ENCODE results near the gene IGFLR1. TPM values are rescaled to one million over a fixed set of nuclear protein-coding genes. Genes with fewer than 3 reads are reported as not detected.
"Not testable (repeated sequence)": the region's sequence is repeated elsewhere in the genome, so short reads cannot be mapped to it uniquely, and the experiment has no call there.

Gene IGFLR1
- total and polyA plus RNA-seq, 11 donors, result 0.74 to 25.2 (median 3.6) TPM

DNA sequence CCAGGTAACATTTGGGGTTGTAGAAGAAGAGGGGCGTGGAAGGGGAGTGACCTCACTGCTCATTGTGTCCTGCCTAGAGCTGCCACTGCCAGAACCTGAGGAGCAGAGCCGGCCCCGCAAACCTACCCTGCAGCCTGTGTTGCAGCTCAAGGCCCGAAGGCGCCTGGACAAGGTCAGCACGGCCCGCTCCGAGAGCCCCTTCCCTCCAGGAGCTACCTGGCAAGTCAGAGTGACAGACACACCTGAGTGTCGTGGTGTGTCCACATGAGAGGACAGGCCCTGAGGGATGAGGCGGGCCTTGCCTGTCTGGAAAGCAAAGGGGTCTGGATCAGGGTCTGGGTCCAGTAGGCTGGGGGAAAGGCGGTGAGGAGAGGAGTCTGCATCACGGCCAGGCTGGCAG lies 17.7 kb downstream of the IGFLR1 start:
- peaks cover 0 to 11% (median under 1%) of the 10 kb centered on the region in 12 donors for H3K4me1 ChIP-seq
- no peaks in the 10 kb centered on the region for H3K27me3 ChIP-seq
- intact Hi-C loops (cut with DNase I), result no loop called here
- WGBS, 4 donors, result 96 to 97% (median 96%) methylated on average over 12 of the region's 12 CpGs
- DNase-seq (no peak), ATAC-seq (no peak)
- no peak for TF ChIP-seq POLR2A (IDR thresholded peaks at IDR 0.05)
- TF ChIP-seq, protein P1, sequence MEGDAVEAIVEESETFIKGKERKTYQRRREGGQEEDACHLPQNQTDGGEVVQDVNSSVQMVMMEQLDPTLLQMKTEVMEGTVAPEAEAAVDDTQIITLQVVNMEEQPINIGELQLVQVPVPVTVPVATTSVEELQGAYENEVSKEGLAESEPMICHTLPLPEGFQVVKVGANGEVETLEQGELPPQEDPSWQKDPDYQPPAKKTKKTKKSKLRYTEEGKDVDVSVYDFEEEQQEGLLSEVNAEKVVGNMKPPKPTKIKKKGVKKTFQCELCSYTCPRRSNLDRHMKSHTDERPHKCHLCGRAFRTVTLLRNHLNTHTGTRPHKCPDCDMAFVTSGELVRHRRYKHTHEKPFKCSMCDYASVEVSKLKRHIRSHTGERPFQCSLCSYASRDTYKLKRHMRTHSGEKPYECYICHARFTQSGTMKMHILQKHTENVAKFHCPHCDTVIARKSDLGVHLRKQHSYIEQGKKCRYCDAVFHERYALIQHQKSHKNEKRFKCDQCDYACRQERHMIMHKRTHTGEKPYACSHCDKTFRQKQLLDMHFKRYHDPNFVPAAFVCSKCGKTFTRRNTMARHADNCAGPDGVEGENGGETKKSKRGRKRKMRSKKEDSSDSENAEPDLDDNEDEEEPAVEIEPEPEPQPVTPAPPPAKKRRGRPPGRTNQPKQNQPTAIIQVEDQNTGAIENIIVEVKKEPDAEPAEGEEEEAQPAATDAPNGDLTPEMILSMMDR (IDR thresholded peaks at IDR 0.05), result no peak
- no peaks in the 10 kb centered on the region for H3K9me3 ChIP-seq
- H3K27ac ChIP-seq, result no peak overlapping the region
- no peak overlapping the region for H3K4me3 ChIP-seq
- H3K36me3 ChIP-seq, result peaks cover 13 to 98% (median 89%) of the 10 kb centered on the region in 9 donors

GRCh38 chr19:35724132-35724531 lies 18.1 kb downstream of the IGFLR1 start:
- WGBS, 4 donors, result 95 to 97% (median 96%) methylated on average over 7 of the region's 7 CpGs
- H3K4me3 ChIP-seq; H3K27ac ChIP-seq; H3K9me3 ChIP-seq; intact Hi-C loops (cut with DNase I); DNase-seq; ATAC-seq; H3K27me3 ChIP-seq: not testable (repeated sequence)
- peaks cover 0 to 15% (median 5%) of the 10 kb centered on the region in 12 donors for H3K4me1 ChIP-seq
- peaks cover 13 to 96% (median 84%) of the 10 kb centered on the region in 9 donors for H3K36me3 ChIP-seq

GRCh38 chr19:35723671-35724070 lies 18.6 kb downstream of the IGFLR1 start:
- H3K27me3 ChIP-seq, result no peaks in the 10 kb centered on the region
- TF ChIP-seq POLR2A (IDR thresholded peaks at IDR 0.05), result no peak
- TF ChIP-seq, protein P1 (IDR thresholded peaks at IDR 0.05), result no peak

GRCh38 chr19:35722897-35723296 lies 19.4 kb downstream of the IGFLR1 start:
- Histone ChIP-seq H3K4me1 (peaks cover 0 to 25% (median 11%) of the 10 kb centered on the region in 12 donors), H3K27ac (no peak overlapping the region), H3K36me3 (peaks cover 8 to 84% (median 72%) of the 10 kb centered on the region in 9 donors), H3K27me3 (no peaks in the 10 kb centered on the region), H3K4me3 (no peak overlapping the region), H3K9me3 (no peaks in the 10 kb centered on the region)
- 87 to 96% (median 95%) methylated on average over 5 to 16 of the region's 16 CpGs for WGBS, 4 donors
- no peak for TF ChIP-seq POLR2A (IDR thresholded peaks at IDR 0.05)
- TF ChIP-seq, protein P1 (IDR thresholded peaks at IDR 0.05), result no peak
- DNase-seq, result no peak
- no peak for ATAC-seq
- intact Hi-C loops (cut with DNase I), result no loop called here

More at GRCh38 chr19:35723671-35724070, 18.6 kb downstream of the IGFLR1 start:
- Histone ChIP-seq H3K27ac (no peak overlapping the region), H3K4me3 (no peak overlapping the region), H3K36me3 (peaks cover 8 to 91% (median 80%) of the 10 kb centered on the region in 9 donors), H3K4me1 (peaks cover 0 to 20% (median 9%) of the 10 kb centered on the region in 12 donors), H3K9me3 (no peaks in the 10 kb centered on the region)
- DNase-seq, result no peak
- WGBS, 4 donors, result 94 to 96% (median 95%) methylated on average over 24 of the region's 24 CpGs
- intact Hi-C loops (cut with DNase I), result no loop called here
- no peak for ATAC-seq

DNA sequence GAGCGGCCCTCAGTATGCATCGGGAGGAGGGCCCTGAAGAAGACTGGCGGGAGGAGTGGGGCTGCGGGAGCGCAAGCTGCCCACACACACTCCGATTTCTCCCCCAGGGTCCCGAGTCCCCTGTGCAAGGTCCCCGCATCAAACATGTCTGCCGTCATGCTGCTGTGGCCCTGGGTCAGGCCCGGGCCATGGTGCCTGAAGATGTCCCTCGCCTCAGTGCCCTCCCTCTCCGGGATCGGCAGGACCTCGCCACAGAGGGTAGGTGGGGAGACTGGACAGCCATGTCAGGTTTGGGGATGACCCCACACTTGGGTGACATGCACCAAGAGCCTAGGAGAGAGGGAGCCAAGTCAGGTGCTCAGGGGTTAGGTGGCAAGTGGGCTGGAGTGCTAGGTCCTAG lies 19.8 kb downstream of the IGFLR1 start:
- Histone ChIP-seq H3K27me3 (no peaks in the 10 kb centered on the region), H3K27ac (no peak overlapping the region), H3K36me3 (peaks cover 8 to 79% (median 68%) of the 10 kb centered on the region in 9 donors), H3K4me1 (peaks cover 0 to 25% (median 11%) of the 10 kb centered on the region in 12 donors), H3K4me3 (no peak overlapping the region), H3K9me3 (no peaks in the 10 kb centered on the region)
- TF ChIP-seq, protein P1 (IDR thresholded peaks at IDR 0.05), result no peak
- TF ChIP-seq POLR2A (IDR thresholded peaks at IDR 0.05), result no peak
- 91 to 96% (median 95%) methylated on average over 5 to 14 of the region's 14 CpGs for WGBS, 4 donors
- no peak for DNase-seq
- ATAC-seq, result no peak
- intact Hi-C loops (cut with DNase I), result no loop called here
